RWPE2 (cell line): Measurements from ENCODE around the gene CREB3L4.

ENCODE experiments used
- ATAC-seq: fragments of 200-7000 bp; cut with Tn5 transposase; 3 replicates; pipeline ENCODE4 v1.9.1; 2021; ENCODE audit warnings: low read depth
- DNase-seq: peaks from one replicate; pipeline ENCODE4 v3.0.0-alpha.2; 2020; ENCODE audit warnings: low spot score
- H3K27ac ChIP-seq: fragments of 450-650 bp; 2 replicates; pipeline ENCODE4 v1.5.1; 2017; ENCODE audit warnings: mild to moderate bottlenecking; ENCODE audit not compliant: poor library complexity, severe bottlenecking
- H3K27me3 ChIP-seq: fragments of 250-450 bp; sonication (Bioruptor Pico); 2 replicates; pipeline ENCODE4 v1.5.1; 2021; ENCODE audit warnings: mild to moderate bottlenecking, moderate library complexity; ENCODE audit not compliant: insufficient read depth, poor library complexity, severe bottlenecking
- H3K36me3 ChIP-seq: fragments of 250-450 bp; sonication (Bioruptor Pico); 2 replicates; pipeline ENCODE4 v1.5.1; 2020; ENCODE audit warnings: low read depth, mild to moderate bottlenecking, moderate library complexity
- H3K4me1 ChIP-seq: fragments of 250-450 bp; sonication (Bioruptor Pico); 2 replicates; pipeline ENCODE4 v1.5.1; 2021; ENCODE audit warnings: mild to moderate bottlenecking, moderate library complexity; ENCODE audit not compliant: insufficient read depth, poor library complexity, severe bottlenecking
- H3K4me3 ChIP-seq: fragments of 250-450 bp; sonication (Bioruptor Pico); 2 replicates; pipeline ENCODE4 v1.5.1; 2021; ENCODE audit warnings: mild to moderate bottlenecking, moderate library complexity; ENCODE audit not compliant: severe bottlenecking
- H3K9me3 ChIP-seq: fragments of 250-450 bp; sonication (Bioruptor Pico); 2 replicates; pipeline ENCODE4 v1.5.1; 2021; ENCODE audit warnings: mild to moderate bottlenecking, moderate library complexity; ENCODE audit not compliant: severe bottlenecking
- CTCF ChIP-seq: fragments of 450-650 bp; IDR thresholded peaks from one replicate; pipeline ENCODE4 v1.5.1; 2017; ENCODE audit warnings: mild to moderate bottlenecking, moderate library complexity; ENCODE audit not compliant: poor library complexity, severe bottlenecking

Gene CREB3L4

DNA sequence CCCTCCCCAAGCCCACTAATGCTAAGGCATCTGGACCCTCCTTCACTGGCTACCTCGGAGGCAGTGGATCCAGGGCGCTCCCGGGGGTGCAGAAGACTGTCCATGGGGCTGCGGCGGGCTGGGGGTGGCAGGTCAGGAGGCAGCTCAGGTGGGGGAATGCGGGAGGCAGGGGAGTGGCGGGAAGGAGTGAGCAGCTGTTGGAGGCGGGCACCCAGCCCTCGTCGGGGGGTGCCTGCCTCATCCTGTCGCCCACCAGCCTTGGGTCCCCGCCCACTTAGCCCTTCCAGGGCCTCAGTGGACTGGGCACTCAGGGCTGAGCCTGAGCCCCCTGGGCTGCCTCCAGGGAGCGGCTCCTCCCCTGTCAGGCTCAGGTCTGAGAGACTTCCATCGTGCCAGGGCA is 34.3 kb upstream of the CREB3L4 start:
- DNase-seq (no peak), ATAC-seq (no peak)
- Histone ChIP-seq H3K27me3 (no peaks in the 10 kb centered on the region), H3K4me1 (no peaks in the 10 kb centered on the region), H3K27ac (no peak overlapping the region), H3K36me3 (peaks cover 63% of the 10 kb centered on the region), H3K4me3 (no peak overlapping the region), H3K9me3 (no peaks in the 10 kb centered on the region)
- TF ChIP-seq CTCF = no peak

GRCh38 chr1:153933955-153934354 is 33.7 kb upstream of the CREB3L4 start:
- no peaks in the 10 kb centered on the region for H3K27me3 ChIP-seq
- no peaks in the 10 kb centered on the region for H3K4me1 ChIP-seq
- DNase-seq (no peak), ATAC-seq (no peak)
- no peak overlapping the region for H3K4me3 ChIP-seq
- H3K9me3 ChIP-seq = no peaks in the 10 kb centered on the region
- no peak overlapping the region for H3K27ac ChIP-seq
- no peak for TF ChIP-seq CTCF
- H3K36me3 ChIP-seq = peaks cover 67% of the 10 kb centered on the region

- ATAC-seq = no peak
Observed at GRCh38 chr1:153934746-153935145, 33.0 kb upstream of the CREB3L4 start.

DNA sequence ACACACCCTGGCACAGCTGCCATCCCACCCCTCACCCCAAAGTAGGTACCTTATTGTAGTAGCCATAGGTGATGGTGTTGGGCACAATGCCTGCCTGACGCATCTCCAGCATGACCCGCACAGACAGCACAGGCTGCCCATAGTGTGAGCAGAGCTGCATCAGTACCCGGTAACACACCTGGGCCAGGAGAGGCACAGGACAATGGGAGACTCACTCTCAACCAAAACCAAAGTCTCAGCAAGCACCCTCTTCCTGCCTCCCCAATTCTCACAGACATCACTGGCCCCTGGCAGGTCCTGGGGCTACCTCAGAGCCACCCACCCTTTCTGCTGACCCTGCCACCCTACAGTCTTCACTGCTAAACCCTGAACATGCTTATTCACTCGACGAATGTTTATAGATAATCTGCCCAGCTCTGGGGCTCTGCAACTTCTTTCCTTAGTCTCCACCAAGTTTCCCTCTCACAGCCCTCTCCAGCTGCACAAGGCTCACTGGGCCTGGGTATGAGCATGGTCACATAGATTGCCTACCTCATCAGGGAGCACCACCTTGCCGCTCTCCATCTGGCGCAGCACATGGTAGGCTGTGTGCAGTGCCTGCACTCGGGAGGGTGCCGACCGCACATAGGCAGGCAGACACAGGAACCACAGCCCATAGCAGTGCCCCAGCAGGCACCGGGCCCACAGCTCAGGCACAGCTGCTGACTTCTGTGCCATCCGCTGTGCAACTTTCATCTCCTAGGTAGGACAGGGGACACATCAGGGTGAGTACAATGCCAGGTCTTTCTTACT is 31.5 kb upstream of the CREB3L4 start:
- ATAC-seq (no peak), DNase-seq (no peak)
- H3K4me3 ChIP-seq = no peak overlapping the region
- peaks cover 72% of the 10 kb centered on the region for H3K36me3 ChIP-seq
- H3K27ac ChIP-seq = no peak overlapping the region
- no peak for TF ChIP-seq CTCF
- no peaks in the 10 kb centered on the region for H3K4me1 ChIP-seq
- H3K9me3 ChIP-seq = no peaks in the 10 kb centered on the region
- H3K27me3 ChIP-seq = no peaks in the 10 kb centered on the region

More at GRCh38 chr1:153934746-153935145, 33.0 kb upstream of the CREB3L4 start:
- TF ChIP-seq CTCF = no peak
- Histone ChIP-seq H3K9me3 (no peaks in the 10 kb centered on the region), H3K4me1 (no peaks in the 10 kb centered on the region), H3K27me3 (no peaks in the 10 kb centered on the region), H3K4me3 (no peak overlapping the region), H3K36me3 (peaks cover 69% of the 10 kb centered on the region), H3K27ac (no peak overlapping the region)
- DNase-seq = no peak

DNA sequence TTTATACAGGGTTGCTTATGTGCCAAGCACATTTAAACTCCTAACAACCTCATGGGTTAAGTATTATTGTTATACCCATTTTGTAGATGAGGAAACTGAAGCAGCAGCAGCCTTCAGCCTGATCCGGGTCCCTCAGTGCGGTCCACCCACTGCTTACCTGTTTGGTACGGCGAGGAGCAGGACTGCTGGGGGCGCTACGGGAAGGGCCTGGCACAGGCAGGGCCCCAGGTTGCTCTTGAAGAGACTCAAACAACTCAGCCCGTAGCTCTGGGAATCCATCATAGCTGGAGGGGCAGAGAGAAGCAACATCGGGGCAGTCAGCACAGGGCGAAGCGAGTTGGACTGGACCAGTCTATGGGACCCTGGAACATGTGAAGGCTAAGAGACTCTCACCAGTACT is 30.4 kb upstream of the CREB3L4 start:
- no peaks in the 10 kb centered on the region for H3K9me3 ChIP-seq
- H3K36me3 ChIP-seq = peaks cover 83% of the 10 kb centered on the region
- H3K27ac ChIP-seq = no peak overlapping the region
- no peaks in the 10 kb centered on the region for H3K4me1 ChIP-seq
- no peak for DNase-seq
- no peak for TF ChIP-seq CTCF
- H3K27me3 ChIP-seq = no peaks in the 10 kb centered on the region
- H3K4me3 ChIP-seq = no peak overlapping the region
- no peak for ATAC-seq
